Fibroblast of skin of right biceps (primary cell): ENCODE data around the gene TECPR1.

Experiments used
- DNase-seq: peaks from one replicate; pipeline ENCODE4 v3.0.0-alpha.2; 2013

TECPR1 gene, protein sequence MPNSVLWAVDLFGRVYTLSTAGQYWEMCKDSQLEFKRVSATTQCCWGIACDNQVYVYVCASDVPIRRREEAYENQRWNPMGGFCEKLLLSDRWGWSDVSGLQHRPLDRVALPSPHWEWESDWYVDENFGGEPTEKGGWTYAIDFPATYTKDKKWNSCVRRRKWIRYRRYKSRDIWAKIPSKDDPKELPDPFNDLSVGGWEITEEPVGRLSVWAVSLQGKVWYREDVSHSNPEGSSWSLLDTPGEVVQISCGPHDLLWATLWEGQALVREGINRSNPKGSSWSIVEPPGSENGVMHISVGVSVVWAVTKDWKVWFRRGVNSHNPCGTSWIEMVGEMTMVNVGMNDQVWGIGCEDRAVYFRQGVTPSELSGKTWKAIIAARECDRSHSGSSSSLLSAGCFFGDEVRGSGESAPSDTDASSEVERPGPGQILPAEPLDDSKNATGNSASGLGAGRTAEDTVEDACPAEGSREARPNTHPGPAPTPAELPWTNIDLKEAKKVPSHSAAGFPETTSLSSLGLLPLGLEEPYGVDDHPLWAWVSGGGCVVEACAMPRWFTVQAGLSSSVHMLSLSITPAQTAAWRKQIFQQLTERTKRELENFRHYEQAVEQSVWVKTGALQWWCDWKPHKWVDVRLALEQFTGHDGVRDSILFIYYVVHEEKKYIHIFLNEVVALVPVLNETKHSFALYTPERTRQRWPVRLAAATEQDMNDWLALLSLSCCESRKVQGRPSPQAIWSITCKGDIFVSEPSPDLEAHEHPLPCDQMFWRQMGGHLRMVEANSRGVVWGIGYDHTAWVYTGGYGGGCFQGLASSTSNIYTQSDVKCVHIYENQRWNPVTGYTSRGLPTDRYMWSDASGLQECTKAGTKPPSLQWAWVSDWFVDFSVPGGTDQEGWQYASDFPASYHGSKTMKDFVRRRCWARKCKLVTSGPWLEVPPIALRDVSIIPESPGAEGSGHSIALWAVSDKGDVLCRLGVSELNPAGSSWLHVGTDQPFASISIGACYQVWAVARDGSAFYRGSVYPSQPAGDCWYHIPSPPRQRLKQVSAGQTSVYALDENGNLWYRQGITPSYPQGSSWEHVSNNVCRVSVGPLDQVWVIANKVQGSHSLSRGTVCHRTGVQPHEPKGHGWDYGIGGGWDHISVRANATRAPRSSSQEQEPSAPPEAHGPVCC

DNA sequence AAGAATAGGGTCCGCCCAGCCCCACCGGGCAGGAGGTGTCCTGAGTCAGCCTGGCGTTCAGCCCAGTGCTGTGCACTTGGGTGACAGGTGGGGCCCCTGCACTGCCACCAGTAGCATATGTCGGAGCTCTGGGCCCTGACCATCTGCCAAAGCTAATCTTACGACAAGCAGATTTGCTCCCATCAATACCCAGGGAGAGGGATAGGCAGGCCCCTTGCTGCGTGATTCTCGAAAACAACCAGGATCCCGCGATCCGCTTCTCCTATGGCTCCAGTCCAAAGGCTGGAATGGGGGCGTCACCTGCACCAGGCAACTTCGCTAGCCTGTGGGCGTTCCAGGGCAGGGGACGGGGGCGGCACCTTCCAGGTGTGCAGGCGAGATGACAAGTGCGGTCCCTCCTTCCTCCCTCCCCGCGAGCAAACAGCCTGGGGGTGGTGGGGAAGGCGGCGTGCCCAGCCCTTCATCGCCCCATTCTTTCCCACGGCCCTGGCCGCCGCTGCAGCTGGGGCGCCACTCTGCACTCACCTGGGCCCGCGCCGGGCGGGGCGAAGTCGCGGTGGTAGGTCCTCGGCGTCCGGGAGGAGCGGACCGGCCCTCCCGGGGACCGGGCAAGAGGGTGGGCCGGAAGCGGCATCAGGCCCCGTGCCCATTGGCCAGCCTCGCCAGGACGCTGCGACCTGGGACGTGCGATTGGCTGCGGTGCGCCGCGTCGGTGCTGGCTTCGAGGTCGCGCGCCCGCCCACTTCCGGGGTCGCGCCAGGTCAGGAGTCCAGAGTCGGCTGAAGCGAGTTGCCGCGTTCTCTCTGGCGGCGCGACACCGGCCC lies at the start of gene TECPR1:
Gene TECPR1, minus strand, starts transcription at position 632 of the 824 bp plus-strand sequence. CDS start 6,086 bp downstream, outside the sequence.
- peak; percentile 84 for DNase-seq

DNA sequence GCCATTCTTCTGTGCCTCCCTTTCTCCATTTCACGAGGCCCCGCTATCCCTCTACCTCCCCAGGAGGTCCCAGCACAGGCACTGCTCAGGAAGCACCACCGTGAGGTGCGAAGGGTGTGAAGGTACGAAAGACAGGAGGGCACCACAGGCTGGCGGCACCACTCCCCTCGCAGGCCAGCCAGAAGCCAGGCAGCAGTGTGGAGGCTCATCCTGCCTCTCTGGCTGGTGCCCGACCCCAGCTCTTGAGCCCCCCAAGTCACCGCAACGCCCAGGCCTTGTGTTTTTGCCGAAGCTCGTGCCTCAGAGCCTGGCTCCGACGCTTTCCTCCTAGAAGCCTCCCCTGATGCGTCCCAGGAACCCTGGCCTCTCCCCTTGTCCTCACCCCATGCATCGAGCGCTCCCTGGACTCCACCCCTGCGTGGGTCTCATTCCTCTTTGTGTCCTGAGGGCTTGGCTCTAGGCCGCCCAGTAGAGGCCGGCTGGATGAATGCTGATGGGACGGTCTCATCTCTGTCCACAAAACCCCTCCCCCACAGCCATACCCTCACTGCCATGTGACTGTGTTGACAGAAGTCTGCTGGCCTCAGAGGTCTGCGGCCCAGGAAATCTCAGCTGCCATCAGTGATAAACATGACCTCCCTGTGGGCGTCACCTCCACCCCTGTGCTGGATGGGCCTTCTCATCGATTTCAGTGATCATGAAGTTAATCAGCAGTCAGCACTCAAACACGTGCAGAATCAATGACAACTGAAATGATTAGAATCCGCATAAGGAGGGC lies 48.8 kb upstream of the TECPR1 start:
- no peak for DNase-seq

DNA sequence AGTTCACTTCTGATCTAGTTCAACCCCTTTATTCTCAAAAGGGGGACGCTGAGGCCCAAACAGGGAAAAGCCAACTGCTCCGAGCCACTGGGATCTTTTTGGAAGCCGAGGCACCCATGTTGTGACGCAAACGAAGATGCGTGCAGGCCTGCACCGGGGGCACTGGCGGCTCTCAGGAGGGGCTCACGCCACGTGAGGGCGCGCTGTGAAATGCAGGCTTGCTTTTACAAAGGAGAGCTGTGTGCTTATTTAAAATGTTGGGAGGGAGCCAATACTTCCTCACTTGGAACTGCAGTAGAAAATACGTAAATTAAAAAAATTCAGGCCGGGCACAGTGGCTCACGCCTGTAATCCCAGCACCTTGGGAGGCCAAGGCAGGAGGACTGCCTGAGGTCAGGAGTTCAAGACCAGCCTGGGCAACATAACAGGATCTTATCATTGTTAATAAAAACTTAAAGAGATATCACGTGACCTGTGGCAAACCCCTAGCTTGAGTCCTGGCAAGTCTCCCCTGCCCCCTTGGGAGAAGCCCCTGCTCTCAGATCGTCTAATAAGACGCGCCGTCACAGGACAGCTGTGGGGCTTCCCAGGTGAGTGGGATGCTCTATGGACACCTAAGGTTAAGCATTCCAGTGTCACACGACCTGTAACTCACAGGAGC lies 45.7 kb upstream of the TECPR1 start:
- no peak for DNase-seq

DNA sequence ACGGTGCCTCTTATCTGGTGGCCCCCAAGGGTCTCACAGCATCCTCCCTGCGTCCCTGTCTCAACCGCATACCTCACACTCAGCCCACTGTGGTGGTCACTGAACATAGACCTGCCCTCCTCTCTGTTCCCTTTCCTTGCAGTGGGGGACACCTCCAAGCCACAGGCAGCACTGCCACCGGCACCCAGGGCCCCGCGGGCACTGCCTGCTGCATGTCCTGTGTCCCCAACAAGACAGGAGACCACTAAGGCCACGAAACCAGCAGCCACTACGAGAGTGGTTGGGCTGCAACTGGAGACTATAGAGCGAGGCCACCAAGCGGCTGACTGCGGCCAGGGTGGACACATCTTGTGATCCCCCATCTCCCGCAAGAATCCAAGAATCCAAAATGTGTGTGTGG lies 44.8 kb upstream of the TECPR1 start:
- DNase-seq: no peak

DNA sequence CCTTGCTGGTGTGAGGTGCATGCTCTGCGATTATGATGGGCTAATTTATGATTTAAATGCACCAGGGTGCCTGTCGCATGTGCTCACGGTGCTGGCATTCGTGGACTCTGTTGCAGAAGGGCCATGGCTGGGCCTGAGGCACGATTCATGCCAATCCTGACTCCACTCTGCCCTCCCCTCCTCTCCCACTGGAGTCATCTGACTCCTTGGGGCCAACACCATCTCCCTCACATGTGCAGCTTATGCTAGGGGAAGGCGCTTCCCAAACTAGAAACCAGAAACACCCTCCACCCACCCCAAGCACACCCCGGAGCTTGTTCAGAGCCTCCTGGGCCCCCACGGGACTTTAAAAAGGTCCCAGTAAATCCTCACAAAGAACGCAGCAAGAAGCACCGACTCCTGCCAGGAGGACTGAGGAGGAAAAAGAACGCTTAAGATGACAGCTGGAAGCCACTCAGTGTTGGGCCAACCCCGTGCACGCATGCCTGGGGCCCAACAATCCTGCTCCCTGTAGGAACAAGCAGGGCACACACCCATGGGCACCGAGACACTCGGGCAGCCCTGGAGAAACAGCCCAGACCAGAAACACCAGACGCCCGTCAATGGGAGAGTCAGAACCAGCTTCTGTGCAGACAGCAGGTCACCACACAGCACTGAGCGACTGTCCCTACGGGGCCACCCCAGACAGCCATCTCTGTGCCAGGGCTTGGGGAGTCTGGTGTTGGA lies 43.6 kb upstream of the TECPR1 start:
- DNase-seq: no peak

DNA sequence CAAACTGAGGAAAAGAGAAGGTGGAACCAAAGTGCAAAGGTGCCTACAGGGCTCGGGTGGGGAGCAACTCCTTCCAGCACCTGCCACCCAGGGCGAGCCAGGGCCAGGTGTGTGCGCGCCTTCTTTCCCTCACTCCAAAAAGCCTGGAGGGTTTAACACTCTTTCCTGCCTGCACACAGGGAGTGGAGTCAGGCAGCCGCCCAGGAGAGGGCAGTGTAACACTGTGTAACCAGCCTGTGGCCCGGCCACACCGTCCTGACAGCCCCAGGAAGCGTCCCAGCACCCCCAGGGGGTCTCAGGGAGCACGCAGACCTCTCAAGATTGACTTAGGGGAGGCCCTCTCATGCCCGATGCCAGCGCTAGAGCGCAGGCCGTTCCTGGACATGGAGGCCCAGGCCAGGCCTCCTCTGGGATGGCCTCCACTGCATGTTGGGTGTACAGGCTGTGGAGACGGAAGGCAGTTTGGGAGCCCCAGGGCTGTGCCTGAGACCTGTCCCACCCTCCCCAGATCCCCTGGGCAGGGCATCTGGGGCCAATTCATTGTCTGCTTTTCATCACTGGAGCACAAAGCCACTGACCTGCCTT lies 42.9 kb upstream of the TECPR1 start:
- DNase-seq: peak; percentile 50

DNA sequence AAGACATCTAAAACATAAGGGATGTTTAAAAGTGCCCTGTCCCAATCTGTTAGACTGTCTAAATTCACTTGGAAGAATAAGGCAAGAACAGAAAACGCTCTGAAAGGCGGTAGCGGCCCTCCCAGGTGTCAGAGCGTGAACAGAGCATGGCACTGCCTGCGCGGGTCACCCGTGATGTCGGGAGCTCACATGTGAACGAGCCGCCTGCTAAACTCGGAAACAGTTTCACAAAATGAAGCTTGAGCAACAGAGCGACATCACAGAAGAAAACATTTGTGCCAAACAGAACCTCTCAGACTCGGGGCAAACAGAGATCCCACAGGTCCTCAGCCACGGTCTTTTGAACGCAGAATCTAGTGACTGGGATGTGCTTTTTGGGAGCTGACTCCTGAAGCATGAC lies 42.3 kb upstream of the TECPR1 start:
- no peak for DNase-seq

DNA sequence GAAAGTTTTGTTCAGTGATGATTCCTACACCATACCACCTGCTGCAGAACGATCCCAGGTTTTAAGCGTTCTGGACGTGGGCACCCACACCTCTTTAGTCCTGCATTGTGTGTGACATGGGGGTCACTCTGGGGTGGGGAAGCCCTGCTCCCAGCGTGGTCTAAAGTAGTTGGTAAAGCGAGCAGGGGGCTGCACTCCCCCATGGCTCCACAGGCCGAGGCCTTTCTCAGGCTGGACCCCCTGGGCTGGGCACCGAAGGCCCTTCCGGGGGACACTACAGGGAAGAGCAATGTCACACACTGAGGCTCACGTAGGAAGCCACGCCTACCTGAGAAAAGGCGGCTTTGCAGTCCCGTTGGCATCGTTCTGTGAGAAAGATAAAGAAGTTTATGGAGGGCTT lies 41.7 kb upstream of the TECPR1 start:
- DNase-seq: no peak

DNA sequence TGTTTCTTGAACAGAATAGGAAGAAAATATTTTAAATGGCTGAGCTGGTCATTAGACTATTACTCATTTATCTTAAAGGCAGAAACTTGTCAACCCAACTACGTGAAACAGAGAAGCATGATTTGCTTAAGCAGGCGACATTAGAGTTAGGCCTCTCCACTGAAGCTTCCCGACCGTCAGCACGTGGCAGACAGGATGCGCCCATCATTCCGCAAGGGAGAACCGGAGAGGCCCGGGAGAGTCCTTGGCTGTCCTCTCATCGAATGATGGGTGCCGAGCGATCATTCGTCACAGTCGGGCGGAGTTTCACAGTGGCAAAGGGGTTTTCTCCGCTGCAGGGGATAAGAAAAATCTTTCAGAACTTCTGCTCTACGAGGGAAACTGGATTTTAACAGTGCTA lies 41.2 kb upstream of the TECPR1 start:
- no peak for DNase-seq

DNA sequence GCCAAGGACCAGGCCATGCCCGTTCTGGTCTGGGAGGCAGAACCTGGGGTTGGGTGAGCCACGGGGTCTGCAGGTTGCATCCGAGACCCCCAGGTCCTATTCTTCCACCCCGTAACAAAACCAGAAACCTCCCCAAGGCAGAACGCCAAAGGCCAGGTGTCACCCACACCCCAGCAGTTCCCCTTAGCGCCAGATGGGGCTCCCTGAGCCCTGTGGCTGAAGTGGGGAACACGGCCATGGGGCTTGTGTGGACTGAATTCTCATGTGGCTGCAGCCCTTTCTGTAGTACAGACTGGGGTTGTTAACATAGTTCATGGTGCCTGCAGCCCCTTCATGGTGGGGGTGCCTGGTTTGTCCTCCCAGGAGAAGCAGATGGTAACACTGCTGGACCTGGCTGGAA lies 39.7 kb upstream of the TECPR1 start:
- DNase-seq: no peak

DNA sequence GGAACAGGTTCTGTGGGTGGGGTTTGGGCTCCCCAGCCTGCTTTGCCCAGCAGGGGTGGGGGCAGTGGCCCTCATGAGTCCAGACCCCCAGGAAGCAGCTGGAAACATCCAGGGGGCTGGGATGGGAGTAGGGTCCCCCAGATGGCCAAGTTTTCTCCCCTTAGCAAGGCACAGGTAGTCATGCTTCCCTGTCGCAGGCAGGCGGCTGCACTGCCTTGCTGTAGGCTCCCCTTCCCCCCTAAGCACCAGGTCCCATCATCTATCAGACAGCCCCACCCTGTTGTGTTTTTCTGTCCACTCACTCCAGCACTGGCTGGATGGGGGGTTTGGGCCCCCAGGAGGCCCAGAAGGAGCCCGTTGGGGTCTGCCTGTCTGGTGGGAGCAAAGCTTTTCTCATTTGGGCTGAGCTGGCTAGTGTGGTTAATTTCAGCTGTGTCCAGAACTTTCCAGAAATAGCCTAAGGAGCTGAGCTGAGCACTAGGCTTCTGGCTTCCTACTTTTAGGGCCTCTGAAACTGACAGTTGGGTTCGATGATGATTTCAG lies 37.4 kb upstream of the TECPR1 start:
- DNase-seq: no peak

DNA sequence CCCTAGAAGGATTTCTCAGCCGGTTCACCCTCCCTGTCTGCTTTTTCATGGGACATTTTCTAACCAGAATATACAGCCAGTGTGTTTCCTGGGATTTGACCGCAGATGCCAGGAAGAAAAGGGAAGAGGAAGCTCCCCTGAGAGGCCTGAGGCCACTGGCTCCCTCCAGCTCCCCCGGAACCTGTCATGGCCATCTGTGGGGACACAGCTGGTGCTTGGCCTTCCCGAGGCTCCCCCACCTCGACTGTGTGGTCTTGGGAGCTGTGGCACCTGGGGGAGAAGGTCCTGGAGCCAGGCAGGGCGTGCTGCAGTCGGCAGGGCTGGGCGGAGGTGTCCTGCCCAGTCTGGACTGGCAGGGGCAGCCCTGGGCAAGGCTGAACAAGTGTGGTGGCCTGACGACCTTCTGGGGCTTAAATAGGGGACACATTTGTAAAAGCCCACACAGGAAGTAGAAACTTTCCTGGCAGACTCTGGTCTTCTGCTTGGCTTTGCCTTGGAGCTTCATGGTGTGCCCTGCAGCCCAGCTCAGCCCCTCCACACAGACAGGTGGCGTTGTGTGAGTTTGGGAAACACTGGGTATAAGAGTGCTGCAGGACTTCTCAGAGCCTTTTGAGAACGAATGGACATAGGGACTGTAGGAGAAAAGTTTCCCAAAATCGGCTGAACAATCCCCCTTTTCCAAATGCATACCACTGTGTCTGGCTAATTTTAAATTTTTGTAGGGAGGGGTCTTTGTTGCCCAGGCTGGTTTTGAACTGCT lies 36.2 kb upstream of the TECPR1 start:
- no peak for DNase-seq

DNA sequence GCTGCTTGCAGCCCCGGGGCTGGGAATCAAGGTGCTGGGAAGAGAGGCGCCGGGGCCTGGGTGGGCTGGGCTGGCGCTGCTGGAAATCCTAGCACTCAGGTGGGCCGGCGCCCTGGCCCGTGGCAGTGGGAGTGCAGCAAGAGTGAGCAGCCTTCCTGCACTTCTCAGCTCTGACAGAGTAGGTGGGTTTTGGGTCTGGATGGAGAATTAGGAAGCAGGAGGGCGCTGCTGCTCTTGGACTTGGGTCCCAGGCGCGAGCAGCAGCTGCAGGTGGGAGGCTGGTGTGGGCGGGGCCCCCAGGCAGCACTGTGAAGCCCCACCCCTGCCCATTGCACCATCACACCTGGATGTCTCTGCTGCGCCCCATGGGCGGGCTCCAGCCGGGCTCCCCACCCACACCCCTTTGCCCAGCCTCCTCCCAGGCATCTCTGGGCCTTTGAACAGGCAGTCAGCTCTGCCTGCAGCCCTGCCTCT lies 35.5 kb upstream of the TECPR1 start:
- DNase-seq: no peak

DNA sequence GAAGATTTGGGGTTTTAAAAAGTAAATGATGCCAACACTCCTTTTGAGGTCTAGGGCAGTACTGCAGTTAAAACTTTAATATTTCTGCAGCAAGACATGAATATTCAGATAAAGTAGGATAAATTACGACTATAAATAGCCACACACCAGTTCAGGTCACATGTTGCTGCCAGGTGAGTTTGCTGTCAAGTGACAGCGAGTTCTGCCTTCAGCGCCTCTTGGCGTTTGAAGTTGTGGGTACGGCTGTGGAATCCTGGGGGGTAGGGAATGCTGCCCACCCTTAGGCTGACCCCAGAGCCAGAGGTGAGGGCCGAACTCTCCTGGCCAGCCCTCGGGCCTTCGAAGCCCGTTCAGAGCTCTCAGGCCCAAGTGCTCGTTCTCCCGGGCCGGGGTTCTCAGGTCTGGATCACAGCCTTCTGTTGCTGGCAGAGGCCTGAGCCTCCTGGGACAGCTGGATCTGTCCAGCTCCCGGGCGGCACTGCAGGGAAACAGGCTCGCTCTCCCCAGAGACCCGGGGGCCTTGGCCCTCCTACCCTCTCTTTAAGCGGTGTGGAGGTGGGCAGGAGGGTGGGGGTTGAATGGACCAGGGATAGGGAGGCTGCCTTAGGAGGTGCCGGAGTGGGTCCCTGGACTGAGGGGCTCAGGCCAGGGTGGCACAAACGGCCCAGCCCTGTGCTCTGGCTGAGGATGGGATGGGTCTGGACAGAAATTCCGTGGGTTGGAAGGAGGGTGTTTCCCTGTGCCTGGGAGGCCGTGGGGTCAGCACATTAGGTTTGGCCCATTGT lies 34.9 kb upstream of the TECPR1 start:
- DNase-seq: no peak

DNA sequence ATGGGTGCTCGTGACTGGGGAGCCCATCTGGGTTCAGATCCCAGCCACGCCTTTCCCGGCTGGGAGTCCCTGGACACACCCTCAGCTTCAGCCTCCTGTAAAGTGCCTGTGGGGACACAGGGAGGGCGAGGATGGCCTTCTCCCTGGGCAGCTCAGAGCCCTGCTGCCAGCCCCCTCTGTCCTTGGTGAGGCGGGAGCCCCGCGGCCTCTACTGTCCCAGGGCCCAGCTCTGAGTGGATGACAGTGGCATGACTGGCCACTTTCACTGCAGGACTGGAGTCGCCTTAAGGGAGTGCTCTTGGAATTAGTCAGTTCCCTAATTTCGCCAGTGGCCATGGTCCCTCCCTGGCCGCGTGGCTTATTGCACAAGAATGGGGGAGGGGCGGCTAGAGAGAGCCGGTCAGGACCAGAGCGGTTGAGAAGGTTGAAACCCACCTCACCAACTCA lies 34.1 kb upstream of the TECPR1 start:
- DNase-seq: peak; percentile 53

DNA sequence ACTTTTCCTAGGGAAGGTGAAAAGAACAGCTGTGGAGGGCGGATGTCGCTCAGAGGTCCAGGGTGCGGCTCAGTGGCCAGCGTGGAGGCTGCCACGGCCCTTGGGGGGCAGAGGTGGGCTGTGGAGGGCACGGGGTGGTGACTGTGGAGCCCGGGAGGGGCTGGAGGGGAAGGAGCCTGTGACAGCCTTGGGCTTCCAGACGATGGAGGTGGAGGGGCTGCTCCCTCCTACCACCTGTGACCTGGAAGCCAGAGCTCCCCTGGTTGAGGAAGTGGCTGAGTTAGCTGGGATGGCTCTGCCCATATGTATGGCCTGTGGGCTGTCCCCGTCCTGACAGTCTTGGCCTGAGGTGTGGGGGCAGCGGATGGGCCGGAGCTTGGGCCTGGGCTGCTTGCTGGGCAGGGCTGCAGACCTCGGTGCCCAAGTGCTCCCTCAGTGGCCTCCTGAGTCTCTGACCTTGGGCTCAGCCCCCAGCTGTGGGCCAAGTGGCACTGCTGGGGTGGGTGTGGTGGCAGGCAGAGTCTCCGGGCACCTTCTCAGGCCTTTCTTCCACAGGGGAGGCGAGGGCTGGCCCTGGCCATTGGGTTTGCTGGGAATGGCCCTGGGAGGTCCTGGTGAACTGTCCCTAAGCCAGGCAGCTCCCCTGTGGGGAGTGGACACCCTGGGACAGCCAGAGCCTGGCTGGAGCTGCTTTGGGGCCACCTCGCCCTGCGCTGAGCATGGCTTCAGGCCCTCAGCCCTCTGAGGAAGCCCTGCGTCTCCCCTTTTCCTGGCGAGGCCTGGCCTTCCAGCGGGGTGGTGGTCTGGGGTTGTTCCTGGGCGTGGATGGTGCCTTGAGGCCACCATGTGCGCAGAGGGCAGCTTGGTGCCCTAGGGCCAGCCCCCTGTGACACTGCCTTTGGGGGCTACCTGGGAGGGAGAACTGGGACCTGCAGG lies 33.4 kb upstream of the TECPR1 start:
- DNase-seq: no peak
